ENCODE data around the gene PRPSAP2.

GRCh38 chr17:18978655-18979054 is 120.7 kb downstream of the PRPSAP2 start:
- no peak for TF ChIP-seq CTCF (IDR thresholded peaks at IDR 0.05; ENCODE audit: low read depth, low read length, poor library complexity, severe bottlenecking)
- TF ChIP-seq EZH2phosphoT487 (IDR thresholded peaks at IDR 0.05; ENCODE audit: borderline replicate concordance, low read length) = no peak

All from DOHH2 (cell line).